ENCODE data around the gene CABLES2.

DNA sequence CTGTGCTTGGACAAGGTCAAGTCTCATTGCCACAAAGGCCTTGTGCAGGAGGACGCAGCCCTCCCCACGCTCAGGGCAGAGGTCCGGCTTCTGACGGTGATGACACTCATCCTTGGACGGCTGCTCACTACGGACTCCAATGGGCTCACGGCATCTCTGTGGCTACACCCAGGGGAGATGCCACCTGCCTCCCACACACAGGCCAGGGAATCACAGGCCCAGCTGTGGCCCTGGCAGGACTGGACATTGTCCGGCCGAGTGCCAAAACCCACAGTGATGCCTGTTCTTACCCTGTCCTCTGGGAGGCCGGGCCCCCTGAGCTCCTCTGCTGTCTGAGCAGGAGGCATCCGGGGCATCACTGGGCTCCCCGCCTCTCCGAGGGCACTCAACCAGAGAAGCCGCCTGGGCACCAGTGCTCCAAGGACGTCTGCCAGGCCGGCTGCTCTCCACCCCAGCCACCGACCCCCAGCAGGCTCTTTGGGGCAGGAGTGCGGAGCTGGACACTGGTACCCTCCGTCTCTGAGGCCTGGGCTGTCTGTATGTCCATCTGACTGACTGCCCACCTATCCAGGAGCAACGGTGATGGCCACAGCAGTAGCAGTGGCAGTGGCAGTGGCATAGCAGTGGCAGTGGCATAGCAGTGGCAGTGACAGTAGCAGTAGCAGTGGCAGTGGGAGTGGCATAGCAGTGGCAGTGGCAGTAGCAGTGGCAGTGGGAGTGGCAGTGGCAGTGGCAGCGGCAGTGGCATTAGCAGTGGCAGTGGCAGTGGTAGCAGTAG lies 18.4 kb upstream of the CABLES2 start:
- TF ChIP-seq, protein P1, sequence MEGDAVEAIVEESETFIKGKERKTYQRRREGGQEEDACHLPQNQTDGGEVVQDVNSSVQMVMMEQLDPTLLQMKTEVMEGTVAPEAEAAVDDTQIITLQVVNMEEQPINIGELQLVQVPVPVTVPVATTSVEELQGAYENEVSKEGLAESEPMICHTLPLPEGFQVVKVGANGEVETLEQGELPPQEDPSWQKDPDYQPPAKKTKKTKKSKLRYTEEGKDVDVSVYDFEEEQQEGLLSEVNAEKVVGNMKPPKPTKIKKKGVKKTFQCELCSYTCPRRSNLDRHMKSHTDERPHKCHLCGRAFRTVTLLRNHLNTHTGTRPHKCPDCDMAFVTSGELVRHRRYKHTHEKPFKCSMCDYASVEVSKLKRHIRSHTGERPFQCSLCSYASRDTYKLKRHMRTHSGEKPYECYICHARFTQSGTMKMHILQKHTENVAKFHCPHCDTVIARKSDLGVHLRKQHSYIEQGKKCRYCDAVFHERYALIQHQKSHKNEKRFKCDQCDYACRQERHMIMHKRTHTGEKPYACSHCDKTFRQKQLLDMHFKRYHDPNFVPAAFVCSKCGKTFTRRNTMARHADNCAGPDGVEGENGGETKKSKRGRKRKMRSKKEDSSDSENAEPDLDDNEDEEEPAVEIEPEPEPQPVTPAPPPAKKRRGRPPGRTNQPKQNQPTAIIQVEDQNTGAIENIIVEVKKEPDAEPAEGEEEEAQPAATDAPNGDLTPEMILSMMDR (IDR thresholded peaks at IDR 0.05): no peak
- no peak for TF ChIP-seq POLR2A (IDR thresholded peaks at IDR 0.05)
